ENCODE results near the gene GULP1. TPM values are rescaled to one million over a fixed set of nuclear protein-coding genes. Genes with fewer than 3 reads are reported as not detected.
"Not testable (repeated sequence)": the region's sequence is repeated elsewhere in the genome, so short reads cannot be mapped to it uniquely, and the experiment has no call there.

GULP1 gene
- total RNA-seq, 1 donor from 2014 or later: 95.5 TPM

- Histone ChIP-seq H3K27me3 (ENCODE audit: control insufficient read depth, insufficient read depth, low read length) (no peaks in the 10 kb centered on the region), H3K36me3 (ENCODE audit: control insufficient read depth, insufficient read depth, low read length) (no peaks in the 10 kb centered on the region), H3K4me3 (ENCODE audit: low read depth, low read length) (no peak overlapping the region)
- no peak for TF ChIP-seq CTCF (IDR thresholded peaks at IDR 0.05; ENCODE audit: insufficient read depth, low read length, poor library complexity, severe bottlenecking)
- DNase-seq (ENCODE audit: low read depth): no peak
These were observed 306.9 kb downstream of the GULP1 start for GRCh38 chr2:188598551-188598950.

GRCh38 chr2:188599140-188599539 lies 307.5 kb downstream of the GULP1 start:
- no peak for DNase-seq (ENCODE audit: low read depth)
- no peak overlapping the region for H3K4me3 ChIP-seq (ENCODE audit: low read depth, low read length)
- no peaks in the 10 kb centered on the region for H3K27me3 ChIP-seq (ENCODE audit: control insufficient read depth, insufficient read depth, low read length)
- no peak for TF ChIP-seq CTCF (IDR thresholded peaks at IDR 0.05; ENCODE audit: insufficient read depth, low read length, poor library complexity, severe bottlenecking)
- H3K36me3 ChIP-seq (ENCODE audit: control insufficient read depth, insufficient read depth, low read length): no peaks in the 10 kb centered on the region

GRCh38 chr2:188600536-188601210 lies 309.0 kb downstream of the GULP1 start:
- Histone ChIP-seq H3K27me3 (ENCODE audit: control insufficient read depth, insufficient read depth, low read length) (no peaks in the 10 kb centered on the region), H3K36me3 (ENCODE audit: control insufficient read depth, insufficient read depth, low read length) (no peaks in the 10 kb centered on the region), H3K4me3 (ENCODE audit: low read depth, low read length) (no peak overlapping the region)
- DNase-seq (ENCODE audit: low read depth): no peak
- no peak for TF ChIP-seq CTCF (IDR thresholded peaks at IDR 0.05; ENCODE audit: insufficient read depth, low read length, poor library complexity, severe bottlenecking)

GRCh38 chr2:188601391-188601790 lies 309.7 kb downstream of the GULP1 start:
- no peaks in the 10 kb centered on the region for H3K27me3 ChIP-seq (ENCODE audit: control insufficient read depth, insufficient read depth, low read length)
- H3K4me3 ChIP-seq (ENCODE audit: low read depth, low read length): no peak overlapping the region
- DNase-seq (ENCODE audit: low read depth): no peak
- H3K36me3 ChIP-seq (ENCODE audit: control insufficient read depth, insufficient read depth, low read length): no peaks in the 10 kb centered on the region
- no peak for TF ChIP-seq CTCF (IDR thresholded peaks at IDR 0.05; ENCODE audit: insufficient read depth, low read length, poor library complexity, severe bottlenecking)

GRCh38 chr2:188601927-188602326 lies 310.3 kb downstream of the GULP1 start:
- Histone ChIP-seq H3K4me3 (ENCODE audit: low read depth, low read length) (no peak overlapping the region), H3K27me3 (ENCODE audit: control insufficient read depth, insufficient read depth, low read length) (no peaks in the 10 kb centered on the region), H3K36me3 (ENCODE audit: control insufficient read depth, insufficient read depth, low read length) (no peaks in the 10 kb centered on the region)
- TF ChIP-seq CTCF (IDR thresholded peaks at IDR 0.05; ENCODE audit: insufficient read depth, low read length, poor library complexity, severe bottlenecking): no peak
- no peak for DNase-seq (ENCODE audit: low read depth)

- Histone ChIP-seq H3K27me3 (ENCODE audit: control insufficient read depth, insufficient read depth, low read length) (no peaks in the 10 kb centered on the region), H3K4me3 (ENCODE audit: low read depth, low read length) (no peak overlapping the region), H3K36me3 (ENCODE audit: control insufficient read depth, insufficient read depth, low read length) (no peaks in the 10 kb centered on the region)
- TF ChIP-seq CTCF (IDR thresholded peaks at IDR 0.05; ENCODE audit: insufficient read depth, low read length, poor library complexity, severe bottlenecking): no peak
- no peak for DNase-seq (ENCODE audit: low read depth)
These were observed 312.9 kb downstream of the GULP1 start for GRCh38 chr2:188604579-188604978.

GRCh38 chr2:188605609-188606584 lies 314.2 kb downstream of the GULP1 start:
- DNase-seq (ENCODE audit: low read depth); H3K36me3 ChIP-seq (ENCODE audit: control insufficient read depth, insufficient read depth, low read length); H3K27me3 ChIP-seq (ENCODE audit: control insufficient read depth, insufficient read depth, low read length): not testable (repeated sequence)

GRCh38 chr2:188606596-188606995 lies 314.9 kb downstream of the GULP1 start:
- not testable (repeated sequence) for H3K36me3 ChIP-seq (ENCODE audit: control insufficient read depth, insufficient read depth, low read length); H3K4me3 ChIP-seq (ENCODE audit: low read depth, low read length); H3K27me3 ChIP-seq (ENCODE audit: control insufficient read depth, insufficient read depth, low read length); DNase-seq (ENCODE audit: low read depth)

More at GRCh38 chr2:188605609-188606584, 314.2 kb downstream of the GULP1 start:
- not testable (repeated sequence) for H3K4me3 ChIP-seq (ENCODE audit: low read depth, low read length)

Measured in kidney epithelial cell (primary cell).